Esophagus muscularis mucosa (tissue), 4 donors: ENCODE results near the gene EDIL3. TPM values are rescaled to one million over a fixed set of nuclear protein-coding genes. Genes with fewer than 3 reads are reported as not detected.
"Not testable (repeated sequence)": the region's sequence is repeated elsewhere in the genome, so short reads cannot be mapped to it uniquely, and the experiment has no call there.

Experiments
- DNase-seq: peaks from one replicate; pipeline ENCODE4 v3.0.0-alpha.2; 2017; ENCODE audit errors: extremely low spot score
- H3K27ac ChIP-seq, 4 donors: fragments of 200-600 bp; sonication (generic); replicated peaks in 1 of 4; 1 replicate in 3 of 4; 2 replicates in 1 of 4; pipeline ENCODE4 v1.5.1; 2016 to 2019; ENCODE audit warnings: mild to moderate bottlenecking in 1 of 4
- H3K27me3 ChIP-seq, 4 donors: fragments of 200-600 bp; sonication (generic); one replicate each; pipeline versions ENCODE4 v1.5.1 to v1.6.0; 2016 to 2019
- H3K36me3 ChIP-seq, 4 donors: fragments of 200-600 bp; sonication (generic); one replicate each; pipeline ENCODE4 v1.5.1; 2016 to 2019
- H3K4me1 ChIP-seq, 4 donors: fragments of 200-600 bp; sonication (generic); one replicate each; pipeline ENCODE4 v1.5.1; 2016 to 2019
- H3K4me3 ChIP-seq, 4 donors: fragments of 200-600 bp; sonication (generic); 1 replicate in 2 of 4; 2 replicates in 2 of 4; pipeline ENCODE4 v1.5.1; 2016 to 2019; ENCODE audit warnings: mild to moderate bottlenecking in 4 of 4, moderate library complexity in 1 of 4
- H3K9me3 ChIP-seq, 4 donors: fragments of 200-600 bp; sonication (generic); 1 replicate in 3 of 4; 2 replicates in 1 of 4; pipeline ENCODE4 v1.5.1; 2016 to 2019
- EP300 ChIP-seq: sonication (generic); formaldehyde crosslinking; IDR thresholded peaks from one replicate; pipeline ENCODE4 v1.6.1; 2017; ENCODE audit warnings: antibody characterized with exemption
- POLR2A ChIP-seq: fragments of 450-650 bp; IDR thresholded peaks from one replicate; pipeline ENCODE4 v1.6.1; 2017; ENCODE audit warnings: antibody characterized with exemption, moderate library complexity, mild to moderate bottlenecking, low read depth
- POLR2AphosphoS5 ChIP-seq, 2 donors: sonication (generic); formaldehyde crosslinking; IDR thresholded peaks; one replicate each; pipeline ENCODE4 v1.6.1; 2017; ENCODE audit warnings: antibody characterized with exemption in 2 of 2
- WGBS: methylation state at CpG from one replicate; pipeline ENCODE4 v1.1.5; 2018; 5-methylcytosine and 5-hydroxymethylcytosine counted together
- intact Hi-C: fragments of 100-400 bp; cut with DNase I; formaldehyde crosslinking; loops from one replicate; pipeline ENCODE4 v1.15.1; 2023
- total RNA-seq, 4 donors: library from RNA; depleted of rRNA; stranded (reverse); fragments of >200 nt; gene quantifications; one replicate each; pipeline versions ENCODE4 v1.1.0 to v1.2.1, GENCODE V29; 2016
- TF ChIP-seq, protein P1 (sequence below), 3 experiments: fragments of 200-600 bp in 2 of 3; fragments of 450-650 bp in 1 of 3; sonication (generic) in 2 of 3; IDR thresholded peaks; one replicate each; pipeline ENCODE4 v1.5.1; 2017 to 2019; ENCODE audit warnings: antibody characterized with exemption in 3 of 3, mild to moderate bottlenecking in 2 of 3, moderate library complexity in 1 of 3

Gene EDIL3
- total RNA-seq, 4 donors from 2014 or later, result 10.0 to 17.9 (median 10.8) TPM

DNA sequence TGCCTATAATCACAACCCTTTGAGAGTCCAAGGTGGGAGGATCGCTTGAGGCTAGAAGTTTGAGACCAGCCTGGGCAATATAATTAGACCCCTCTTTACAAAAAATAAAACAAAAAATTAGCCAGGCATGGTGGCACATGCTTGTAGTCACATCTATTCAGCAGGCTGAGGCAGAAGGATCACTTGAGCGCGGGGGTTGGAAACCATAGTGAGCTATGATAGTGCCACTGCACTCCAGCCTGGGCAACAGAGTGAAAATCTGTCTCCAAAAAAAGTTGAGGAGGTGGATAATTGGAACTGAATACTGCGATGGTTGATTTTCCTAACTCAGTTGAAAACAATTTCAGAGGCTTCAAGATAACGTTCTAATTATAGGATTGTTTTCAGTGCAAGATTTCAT is 52.6 kb downstream of the EDIL3 start:
- Histone ChIP-seq H3K36me3 (no peaks in the 10 kb centered on the region), H3K4me3 (no peak overlapping the region), H3K9me3 (no peaks in the 10 kb centered on the region), H3K27ac (no peak overlapping the region), H3K27me3 (no peaks in the 10 kb centered on the region), H3K4me1 (no peaks in the 10 kb centered on the region)
- 83% methylated on average over 5 of the region's 5 CpGs for WGBS
- no peak for DNase-seq
- TF ChIP-seq, protein P1, sequence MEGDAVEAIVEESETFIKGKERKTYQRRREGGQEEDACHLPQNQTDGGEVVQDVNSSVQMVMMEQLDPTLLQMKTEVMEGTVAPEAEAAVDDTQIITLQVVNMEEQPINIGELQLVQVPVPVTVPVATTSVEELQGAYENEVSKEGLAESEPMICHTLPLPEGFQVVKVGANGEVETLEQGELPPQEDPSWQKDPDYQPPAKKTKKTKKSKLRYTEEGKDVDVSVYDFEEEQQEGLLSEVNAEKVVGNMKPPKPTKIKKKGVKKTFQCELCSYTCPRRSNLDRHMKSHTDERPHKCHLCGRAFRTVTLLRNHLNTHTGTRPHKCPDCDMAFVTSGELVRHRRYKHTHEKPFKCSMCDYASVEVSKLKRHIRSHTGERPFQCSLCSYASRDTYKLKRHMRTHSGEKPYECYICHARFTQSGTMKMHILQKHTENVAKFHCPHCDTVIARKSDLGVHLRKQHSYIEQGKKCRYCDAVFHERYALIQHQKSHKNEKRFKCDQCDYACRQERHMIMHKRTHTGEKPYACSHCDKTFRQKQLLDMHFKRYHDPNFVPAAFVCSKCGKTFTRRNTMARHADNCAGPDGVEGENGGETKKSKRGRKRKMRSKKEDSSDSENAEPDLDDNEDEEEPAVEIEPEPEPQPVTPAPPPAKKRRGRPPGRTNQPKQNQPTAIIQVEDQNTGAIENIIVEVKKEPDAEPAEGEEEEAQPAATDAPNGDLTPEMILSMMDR (IDR thresholded peaks at IDR 0.05), result no peak
- TF ChIP-seq POLR2A (no peak), POLR2AphosphoS5 (IDR thresholded peaks at IDR 0.05) (no peak), EP300 (no peak)
- intact Hi-C loops, result no loop called here

DNA sequence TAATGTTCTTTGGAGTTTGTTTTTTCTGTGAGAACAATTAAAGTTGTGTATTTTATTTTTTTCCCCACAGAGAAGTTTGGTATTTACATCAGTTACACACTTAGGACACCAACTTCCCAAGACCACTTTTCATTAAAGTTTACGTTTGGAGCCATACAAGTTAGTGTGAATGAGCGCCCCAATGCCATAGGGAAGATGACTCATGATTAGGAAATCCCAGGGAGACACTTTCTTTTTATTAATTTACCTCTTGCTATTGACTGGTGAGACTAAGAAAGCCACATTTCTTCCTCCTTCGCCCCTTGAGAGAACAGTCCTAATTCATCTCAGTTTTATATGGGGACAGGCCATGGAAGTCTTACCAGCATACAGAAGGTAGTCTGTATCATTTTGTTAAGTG is 57.1 kb downstream of the EDIL3 start:
- 82% methylated on average over 3 of the region's 3 CpGs for WGBS
- no peak for DNase-seq
- no peak overlapping the region for H3K4me3 ChIP-seq
- H3K36me3 ChIP-seq, result no peaks in the 10 kb centered on the region
- intact Hi-C loops, result no loop called here
- H3K4me1 ChIP-seq, result no peaks in the 10 kb centered on the region
- TF ChIP-seq, protein P1 (IDR thresholded peaks at IDR 0.05), result no peak
- TF ChIP-seq POLR2AphosphoS5 (IDR thresholded peaks at IDR 0.05) (no peak), POLR2A (no peak), EP300 (no peak)
- no peak overlapping the region for H3K27ac ChIP-seq
- H3K27me3 ChIP-seq, result no peaks in the 10 kb centered on the region
- H3K9me3 ChIP-seq, result peaks cover 0 to 8% (median 2%) of the 10 kb centered on the region in 4 donors

DNA sequence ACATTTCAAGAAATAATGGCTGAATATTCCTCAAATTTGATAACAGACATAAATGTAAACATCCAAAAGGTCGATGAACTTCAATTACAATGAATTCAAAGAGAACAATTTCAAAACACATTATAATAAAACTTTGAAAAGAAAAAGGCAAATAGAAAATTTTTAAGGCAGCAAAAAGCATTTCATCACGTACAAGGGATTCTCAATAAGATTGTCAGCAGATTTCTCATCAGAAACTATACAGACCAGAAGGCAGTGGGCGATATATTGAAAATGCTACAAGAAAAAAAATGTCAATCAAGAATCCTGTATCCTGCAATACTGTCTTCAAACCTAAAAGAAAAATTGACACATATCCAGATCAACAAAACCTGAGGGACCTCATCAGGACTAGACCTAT is 62.0 kb downstream of the EDIL3 start:
- Histone ChIP-seq H3K4me3 (no peak overlapping the region), H3K27ac (no peak overlapping the region), H3K27me3 (no peaks in the 10 kb centered on the region), H3K36me3 (no peaks in the 10 kb centered on the region), H3K9me3 (peaks cover 0 to 13% (median 6%) of the 10 kb centered on the region in 4 donors), H3K4me1 (no peaks in the 10 kb centered on the region)
- no peak for DNase-seq
- intact Hi-C loops, result no loop called here
- no peak for TF ChIP-seq EP300
- no peak for TF ChIP-seq POLR2A
- TF ChIP-seq, protein P1 (IDR thresholded peaks at IDR 0.05), result no peak
- WGBS, result 68% methylated on average over 3 of the region's 3 CpGs

DNA sequence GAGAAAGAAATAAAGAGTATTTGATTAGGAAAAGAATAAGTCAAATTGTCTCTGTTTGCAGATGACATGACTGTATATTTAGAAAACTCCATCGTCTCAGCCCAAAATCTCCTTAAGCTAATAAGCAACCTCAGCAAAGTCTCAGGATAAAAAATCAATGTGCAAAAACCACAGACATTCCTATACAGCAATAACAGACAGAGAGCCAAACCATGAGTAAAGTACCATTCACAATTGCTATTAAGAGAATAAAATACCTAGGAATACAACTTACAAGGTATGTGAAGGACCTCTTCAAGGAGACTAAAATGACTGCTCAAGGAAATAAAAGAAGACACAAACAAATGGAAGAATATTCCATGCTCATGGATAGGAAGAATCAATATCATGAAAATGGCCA is 66.9 kb downstream of the EDIL3 start:
- H3K4me3 ChIP-seq, DNase-seq, H3K27ac ChIP-seq, intact Hi-C loops, H3K36me3 ChIP-seq, H3K27me3 ChIP-seq, H3K4me1 ChIP-seq, H3K9me3 ChIP-seq: not testable (repeated sequence)
- WGBS, result 71% methylated on average over 1 of the region's 1 CpG

DNA sequence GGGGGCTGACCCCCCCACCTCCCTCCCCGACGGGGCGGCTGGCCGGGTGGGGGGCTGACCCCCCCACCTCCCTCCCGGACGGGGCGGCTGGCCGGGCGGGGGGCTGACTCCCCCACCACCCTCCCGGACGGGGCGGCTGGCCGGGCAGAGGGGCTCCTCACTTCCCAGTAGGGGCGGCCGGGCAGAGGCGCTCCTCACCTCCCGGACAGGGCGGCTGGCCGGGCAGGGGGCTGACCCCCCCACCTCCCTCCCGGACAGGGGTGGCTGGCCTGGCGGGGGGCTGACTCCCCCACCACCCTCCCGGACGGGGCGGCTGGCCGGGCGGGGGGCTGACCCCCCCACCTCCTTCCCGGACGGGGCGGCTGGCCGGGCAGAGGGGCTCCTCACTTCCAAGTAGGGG is 72.4 kb downstream of the EDIL3 start:
- H3K27me3 ChIP-seq, H3K9me3 ChIP-seq, H3K27ac ChIP-seq, H3K4me1 ChIP-seq, intact Hi-C loops, H3K36me3 ChIP-seq, H3K4me3 ChIP-seq, DNase-seq: not testable (repeated sequence)
- 91% methylated on average over 6 of the region's 30 CpGs for WGBS

DNA sequence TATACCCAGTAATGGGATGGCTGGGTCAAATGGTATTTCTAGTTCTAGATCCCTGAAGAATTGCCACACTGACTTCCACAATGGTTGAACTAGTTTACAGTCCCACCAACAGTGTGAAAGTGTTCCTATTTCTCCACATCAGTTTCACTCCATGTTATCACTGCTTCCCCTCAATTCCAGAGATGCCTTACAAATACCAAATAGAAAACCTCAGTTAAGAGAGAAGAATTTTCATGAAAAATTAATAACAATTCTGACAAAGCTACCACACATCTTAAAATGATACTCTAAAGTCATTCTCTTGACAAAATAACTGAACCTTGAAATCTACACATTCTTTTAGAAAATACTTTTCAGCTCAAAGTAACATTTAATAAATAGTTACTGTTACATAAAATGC is 74.8 kb downstream of the EDIL3 start:
- H3K27ac ChIP-seq, H3K36me3 ChIP-seq, H3K4me3 ChIP-seq, intact Hi-C loops, H3K27me3 ChIP-seq, H3K9me3 ChIP-seq, DNase-seq, H3K4me1 ChIP-seq: not testable (repeated sequence)
